ENCODE results near the gene ZIK1. TPM values are rescaled to one million over a fixed set of nuclear protein-coding genes. Genes with fewer than 3 reads are reported as not detected.

ZIK1 gene
- total RNA-seq, 2 experiments from 2014 or later, result 6.1 to 6.5 TPM

- Mint-ChIP-seq H3K9me3 (peaks cover 34% of the 10 kb centered on the region), H3K4me1 (ENCODE audit: low read depth) (peaks cover 26% of the 10 kb centered on the region), H3K4me3 (peak overlapping the region; percentile 86), H3K27ac (peak overlapping the region; percentile 85), H3K27me3 (no peaks in the 10 kb centered on the region), H3K36me3 (ENCODE audit: low read depth) (peaks cover 60% of the 10 kb centered on the region)
- POLR2A ChIA-PET, result interaction anchor here (0.6 to 1.0 kb wide), 2 partner anchors 9 to 56 kb away, joined by 3 read pairs; partner anchors contain the start of gene ZNF134
- intact Hi-C loops (cut with micrococcal nuclease), result no loop called here
- ATAC-seq, result no peak
- DNase-seq, result no peak
- TF ChIP-seq, protein P1, sequence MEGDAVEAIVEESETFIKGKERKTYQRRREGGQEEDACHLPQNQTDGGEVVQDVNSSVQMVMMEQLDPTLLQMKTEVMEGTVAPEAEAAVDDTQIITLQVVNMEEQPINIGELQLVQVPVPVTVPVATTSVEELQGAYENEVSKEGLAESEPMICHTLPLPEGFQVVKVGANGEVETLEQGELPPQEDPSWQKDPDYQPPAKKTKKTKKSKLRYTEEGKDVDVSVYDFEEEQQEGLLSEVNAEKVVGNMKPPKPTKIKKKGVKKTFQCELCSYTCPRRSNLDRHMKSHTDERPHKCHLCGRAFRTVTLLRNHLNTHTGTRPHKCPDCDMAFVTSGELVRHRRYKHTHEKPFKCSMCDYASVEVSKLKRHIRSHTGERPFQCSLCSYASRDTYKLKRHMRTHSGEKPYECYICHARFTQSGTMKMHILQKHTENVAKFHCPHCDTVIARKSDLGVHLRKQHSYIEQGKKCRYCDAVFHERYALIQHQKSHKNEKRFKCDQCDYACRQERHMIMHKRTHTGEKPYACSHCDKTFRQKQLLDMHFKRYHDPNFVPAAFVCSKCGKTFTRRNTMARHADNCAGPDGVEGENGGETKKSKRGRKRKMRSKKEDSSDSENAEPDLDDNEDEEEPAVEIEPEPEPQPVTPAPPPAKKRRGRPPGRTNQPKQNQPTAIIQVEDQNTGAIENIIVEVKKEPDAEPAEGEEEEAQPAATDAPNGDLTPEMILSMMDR (IDR thresholded peaks at IDR 0.05), result no peak
- CTCF ChIA-PET, result no interaction called here
These were observed 25.4 kb upstream of the ZIK1 start for GRCh38 chr19:57558525-57558924.

DNA sequence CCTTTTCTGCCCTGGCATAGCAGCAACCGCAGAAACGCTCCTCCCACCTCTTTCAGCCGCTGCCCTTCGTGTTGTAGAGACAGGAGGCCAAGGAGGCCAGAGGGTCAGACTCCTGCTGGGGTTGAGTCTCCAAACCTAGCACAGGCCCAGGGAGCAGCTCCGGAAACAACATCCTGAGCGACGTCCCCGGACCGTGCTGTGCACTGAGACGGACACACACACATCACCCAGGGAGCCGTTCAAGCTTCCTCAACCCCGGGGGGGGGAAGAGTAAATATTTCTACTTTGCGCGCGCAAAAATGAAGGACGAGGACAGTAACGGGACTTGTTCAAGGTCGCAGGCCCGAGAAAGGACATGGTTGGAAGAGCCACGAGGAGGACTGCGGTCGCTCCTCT, 24.9 kb upstream of the ZIK1 start:
- ATAC-seq, result peak; percentile 46
- ChIA-PET CTCF (no interaction called here), POLR2A (interaction anchor here (0.6 kb wide), 1 partner anchor 55 kb away, joined by 3 read pairs; the partner anchor contains the start of gene ZNF134)
- Mint-ChIP-seq H3K27me3 (no peaks in the 10 kb centered on the region), H3K36me3 (ENCODE audit: low read depth) (peaks cover 57% of the 10 kb centered on the region), H3K27ac (peak overlapping the region; percentile 85), H3K4me1 (ENCODE audit: low read depth) (peaks cover 26% of the 10 kb centered on the region), H3K4me3 (peak overlapping the region; percentile 86), H3K9me3 (peaks cover 37% of the 10 kb centered on the region)
- peak; percentile 36 for DNase-seq
- intact Hi-C loops (cut with micrococcal nuclease), result no loop called here
- TF ChIP-seq, protein P1 (IDR thresholded peaks at IDR 0.05), result no peak

DNA sequence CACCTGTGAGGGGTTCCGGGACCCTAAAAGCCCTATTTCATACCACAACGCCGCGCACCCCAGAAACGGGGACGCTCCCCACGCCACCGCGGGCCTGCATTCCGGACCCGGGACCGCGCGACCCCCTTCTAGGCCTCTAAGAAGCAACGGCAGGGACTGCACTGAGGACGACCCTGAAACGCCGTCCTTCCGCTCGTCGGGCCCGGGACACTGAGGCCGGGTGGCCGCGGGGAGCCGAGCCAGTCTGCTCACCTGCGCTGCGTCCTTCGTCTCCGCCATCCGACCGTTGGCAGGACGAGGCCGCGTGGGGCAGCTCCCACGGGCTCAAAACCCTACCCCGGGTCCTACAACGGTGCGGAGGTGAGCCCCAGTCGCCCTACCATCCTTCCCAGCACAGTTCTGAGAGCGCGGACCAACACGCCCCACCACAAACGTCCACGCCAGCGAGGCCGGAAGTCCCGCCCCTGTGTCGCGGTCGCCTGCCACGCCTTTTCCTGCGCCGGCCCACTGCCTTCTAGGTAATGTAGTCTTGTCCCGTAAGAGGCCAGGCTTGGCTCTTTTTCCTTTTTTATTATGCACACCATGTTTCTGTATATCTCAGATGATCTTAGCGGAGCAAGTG, 24.4 kb upstream of the ZIK1 start, which contains the start of gene ZNF550:
Gene ZNF550 (minus strand): TSS at position 460 of the 622 bp plus-strand sequence. CDS start 181 bp downstream, at position 279.
- no peaks in the 10 kb centered on the region for H3K27me3 Mint-ChIP-seq
- ChIA-PET POLR2A (interaction anchor here (0.7 kb wide), 1 partner anchor 10 kb away, joined by 3 read pairs; no protein-coding TSS in a partner anchor), CTCF (no interaction called here)
- H3K9me3 Mint-ChIP-seq, result peaks cover 40% of the 10 kb centered on the region
- TF ChIP-seq, protein P1 (IDR thresholded peaks at IDR 0.05), result no peak
- ATAC-seq (peak; percentile 96), DNase-seq (peak; percentile 91)
- peaks cover 26% of the 10 kb centered on the region for H3K4me1 Mint-ChIP-seq (ENCODE audit: low read depth)
- H3K4me3 Mint-ChIP-seq, result peak within 1 kb of the TSS; percentile 86
- peaks cover 52% of the 10 kb centered on the region for H3K36me3 Mint-ChIP-seq (ENCODE audit: low read depth)
- H3K27ac Mint-ChIP-seq, result peak within 1 kb of the TSS; percentile 85
- intact Hi-C loops (cut with micrococcal nuclease), result no loop called here

DNA sequence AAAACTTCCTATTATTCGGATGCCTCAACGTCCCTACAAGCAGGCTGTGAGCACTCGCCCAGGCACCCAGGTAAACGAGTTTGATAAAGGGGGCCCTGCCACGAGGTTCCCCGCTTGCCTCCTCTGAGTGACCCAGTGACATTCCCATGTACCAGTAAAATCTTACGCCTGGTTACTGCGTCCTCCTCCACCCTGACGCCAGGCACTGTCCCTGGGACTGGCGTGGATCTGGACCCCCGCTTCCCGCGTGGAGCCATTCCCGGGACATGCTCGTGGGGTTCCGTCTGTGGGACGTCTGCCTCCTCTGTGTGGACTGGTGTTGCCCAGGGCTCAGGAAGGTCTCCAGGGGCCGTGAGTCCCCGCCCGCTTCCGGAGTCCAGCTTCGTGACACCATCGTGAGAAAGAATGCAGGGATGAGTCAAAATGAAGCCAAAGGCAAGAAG, 23.9 kb upstream of the ZIK1 start:
- Mint-ChIP-seq H3K27ac (peak overlapping the region; percentile 85), H3K9me3 (peaks cover 37% of the 10 kb centered on the region), H3K4me3 (peak overlapping the region; percentile 86), H3K36me3 (ENCODE audit: low read depth) (peaks cover 49% of the 10 kb centered on the region), H3K27me3 (no peaks in the 10 kb centered on the region), H3K4me1 (ENCODE audit: low read depth) (peaks cover 26% of the 10 kb centered on the region)
- TF ChIP-seq, protein P1 (IDR thresholded peaks at IDR 0.05), result no peak
- peak; percentile 6 for ATAC-seq
- intact Hi-C loops (cut with micrococcal nuclease), result no loop called here
- POLR2A ChIA-PET, result interaction anchor here (0.7 to 1.0 kb wide), 2 partner anchors 9 to 149 kb away, joined by 3 read pairs; partner anchors contain the start of gene ZNF17
- CTCF ChIA-PET, result no interaction called here
- no peak for DNase-seq

- intact Hi-C loops (cut with micrococcal nuclease), result no loop called here
- DNase-seq (no peak), ATAC-seq (no peak)
- H3K27me3 Mint-ChIP-seq, result no peaks in the 10 kb centered on the region
- no peak overlapping the region for H3K27ac Mint-ChIP-seq
- H3K4me3 Mint-ChIP-seq, result no peak overlapping the region
- H3K4me1 Mint-ChIP-seq (ENCODE audit: low read depth), result peaks cover 13% of the 10 kb centered on the region
- CTCF ChIA-PET, result no interaction called here
- POLR2A ChIA-PET, result no interaction called here
- TF ChIP-seq, protein P1 (IDR thresholded peaks at IDR 0.05), result no peak
- H3K36me3 Mint-ChIP-seq (ENCODE audit: low read depth), result peaks cover 30% of the 10 kb centered on the region
- peaks cover 64% of the 10 kb centered on the region for H3K9me3 Mint-ChIP-seq
These were observed 20.4 kb upstream of the ZIK1 start for GRCh38 chr19:57563547-57563946.

Measured in activated CD8-positive, alpha-beta T cell treated with anti-CD3 and anti-CD28 coated beads for 36 hours (primary cell).